HEK293 (cell line): ENCODE measurements around the gene EXOC3.

ENCODE experiments used
- CTCF ChIA-PET: fragments of 350-600 bp; formaldehyde crosslinking; extraction: SDS; loops from one replicate; lab custom pipeline; 2021; ENCODE audit warnings: antibody characterized with exemption; lab: Yijun Ruan, JAX
- POLR2A ChIA-PET: fragments of 300-600 bp; formaldehyde crosslinking; extraction: SDS; loops from one replicate; lab custom pipeline; 2020; ENCODE audit warnings: antibody characterized with exemption, inconsistent platforms; lab: Yijun Ruan, JAX
- H3K27ac ChIP-seq: fragments of 200-500 bp; sonication (Bioruptor generic); 2 replicates; pipeline ENCODE4 v1.5.1; 2014; ENCODE audit warnings: low read depth, low read length, control low read depth, inconsistent platforms; ENCODE audit errors: extremely low read depth
- H3K36me3 ChIP-seq, 2 experiments: fragments of 200-500 bp in 1 of 2; sonication (Bioruptor generic) in 1 of 2; 1 replicate in 1 of 2; 2 replicates in 1 of 2; pipeline ENCODE4 v1.5.1; 2014 to 2017; ENCODE audit warnings: inconsistent platforms in 2 of 2, low read length in 2 of 2; ENCODE audit not compliant: control insufficient read depth in 2 of 2, insufficient read depth in 1 of 2
- H3K4me1 ChIP-seq: fragments of 200-500 bp; sonication (Bioruptor generic); 2 replicates; pipeline ENCODE4 v1.5.1; 2014; ENCODE audit warnings: mild to moderate bottlenecking, low read length, inconsistent platforms; ENCODE audit not compliant: control insufficient read depth, insufficient read depth
- H3K4me3 ChIP-seq: 2 replicates; pipeline ENCODE4 v1.5.1; 2011; ENCODE audit warnings: low read depth, mild to moderate bottlenecking, control low read depth, low read length, moderate library complexity
- H3K9me3 ChIP-seq: fragments of 200-500 bp; sonication (Bioruptor generic); 2 replicates; pipeline ENCODE4 v1.5.1; 2014; ENCODE audit warnings: low read depth, low read length, inconsistent platforms; ENCODE audit not compliant: control insufficient read depth, insufficient read depth
- ELK4 ChIP-seq: IDR thresholded peaks from 2 replicates; pipeline ENCODE4 v1.6.1; 2011; ENCODE audit warnings: mild to moderate bottlenecking, low read depth, low read length, borderline replicate concordance
- FEZF1 ChIP-seq: fragments of 450-650 bp; formaldehyde crosslinking; IDR thresholded peaks from 2 replicates; pipeline ENCODE4 v1.5.1; 2016; ENCODE audit warnings: missing biosample characterization, missing genetic modification characterization
- MZF1 ChIP-seq: fragments of 450-650 bp; formaldehyde crosslinking; IDR thresholded peaks from 2 replicates; pipeline ENCODE4 v1.5.1; 2017; ENCODE audit warnings: missing biosample characterization, missing genetic modification characterization, borderline replicate concordance
- REST ChIP-seq: fragments of 450-650 bp; formaldehyde crosslinking; IDR thresholded peaks from 2 replicates; pipeline ENCODE4 v1.5.1; 2016; ENCODE audit warnings: missing biosample characterization, missing genetic modification characterization
- SALL2 ChIP-seq: fragments of 450-650 bp; formaldehyde crosslinking; IDR thresholded peaks from 2 replicates; pipeline ENCODE4 v1.5.0; 2017; ENCODE audit warnings: missing biosample characterization, mild to moderate bottlenecking, missing genetic modification characterization, borderline replicate concordance
- SP7 ChIP-seq: fragments of 450-650 bp; formaldehyde crosslinking; IDR thresholded peaks from 2 replicates; pipeline ENCODE4 v1.5.1; 2016; ENCODE audit warnings: missing biosample characterization, missing genetic modification characterization
- TSHZ1 ChIP-seq: fragments of 450-650 bp; formaldehyde crosslinking; IDR thresholded peaks from 2 replicates; pipeline ENCODE4 v1.5.1; 2016; ENCODE audit warnings: missing biosample characterization, missing genetic modification characterization, borderline replicate concordance
- ZNF121 ChIP-seq: fragments of 450-650 bp; formaldehyde crosslinking; IDR thresholded peaks from 2 replicates; pipeline ENCODE4 v1.5.1; 2016; ENCODE audit warnings: missing biosample characterization, missing genetic modification characterization
- ZNF140 ChIP-seq: fragments of 450-650 bp; formaldehyde crosslinking; IDR thresholded peaks from 2 replicates; pipeline ENCODE4 v1.5.1; 2016; ENCODE audit warnings: missing biosample characterization, missing genetic modification characterization
- ZNF16 ChIP-seq: fragments of 450-650 bp; formaldehyde crosslinking; IDR thresholded peaks from 2 replicates; pipeline ENCODE4 v1.5.1; 2016; ENCODE audit warnings: low read depth, missing biosample characterization, missing genetic modification characterization
- ZNF239 ChIP-seq: fragments of 450-650 bp; formaldehyde crosslinking; IDR thresholded peaks from 2 replicates; pipeline ENCODE4 v1.5.1; 2016; ENCODE audit warnings: missing biosample characterization, missing genetic modification characterization
- ZNF433 ChIP-seq: fragments of 450-650 bp; formaldehyde crosslinking; IDR thresholded peaks from 2 replicates; pipeline ENCODE4 v1.5.1; 2016; ENCODE audit warnings: missing biosample characterization, missing genetic modification characterization, low read depth
- ZNF501 ChIP-seq: fragments of 450-650 bp; formaldehyde crosslinking; IDR thresholded peaks from 2 replicates; pipeline ENCODE4 v1.5.1; 2016; ENCODE audit warnings: missing biosample characterization, missing genetic modification characterization
- ZNF521 ChIP-seq: fragments of 450-650 bp; formaldehyde crosslinking; IDR thresholded peaks from 2 replicates; pipeline ENCODE4 v1.5.1; 2017; ENCODE audit warnings: missing biosample characterization, mild to moderate bottlenecking, missing genetic modification characterization
- ZNF558 ChIP-seq: fragments of 450-650 bp; formaldehyde crosslinking; IDR thresholded peaks from 2 replicates; pipeline ENCODE4 v1.5.1; 2016; ENCODE audit warnings: missing biosample characterization, missing genetic modification characterization
- ZNF585B ChIP-seq: fragments of 450-650 bp; formaldehyde crosslinking; IDR thresholded peaks from 2 replicates; pipeline ENCODE4 v1.5.1; 2016; ENCODE audit warnings: missing biosample characterization, missing genetic modification characterization
- ZNF664 ChIP-seq: fragments of 450-650 bp; formaldehyde crosslinking; IDR thresholded peaks from 2 replicates; pipeline ENCODE4 v1.5.1; 2016; ENCODE audit warnings: missing biosample characterization, missing genetic modification characterization
- ZSCAN5A ChIP-seq: fragments of 450-650 bp; formaldehyde crosslinking; IDR thresholded peaks from 2 replicates; pipeline ENCODE4 v1.5.1; 2016; ENCODE audit warnings: missing biosample characterization, missing genetic modification characterization

EXOC3 gene

GRCh38 chr5:421287-421880, 21.6 kb upstream of the EXOC3 start (continued):
- TF ChIP-seq ZNF585B (tag by site-specific recombination): no peak
- no peak for TF ChIP-seq ZNF140 (tag by site-specific recombination)
- no peak for TF ChIP-seq ZNF521 (tag by site-specific recombination)
- no peak for TF ChIP-seq ZNF239
- no peak for TF ChIP-seq ZNF433
- TF ChIP-seq ZNF121 (tag by site-specific recombination): no peak
- no peak for TF ChIP-seq REST (tag by site-specific recombination)
- TF ChIP-seq ZNF501 (tag by site-specific recombination): no peak
- no peak for TF ChIP-seq SP7 (tag by site-specific recombination)

- Histone ChIP-seq H3K36me3 (peaks cover 0 to 20% of the 10 kb centered on the region in 2 experiments; a peak in 2 of 3 replicates), H3K4me3 (no peak overlapping the region), H3K9me3 (no peaks in the 10 kb centered on the region), H3K27ac (no peak overlapping the region), H3K4me1 (0 out of 2 replicates have a peak, but pooled peaks cover 2% of the 10 kb centered on the region)
- ChIA-PET CTCF (interaction anchor here (0.6 kb wide), 1 partner anchor 38 kb away, joined by 3 read pairs; no protein-coding TSS in a partner anchor), POLR2A (no interaction called here)
- no peak for TF ChIP-seq ELK4
- TF ChIP-seq TSHZ1 (tag by site-specific recombination): no peak
- TF ChIP-seq FEZF1 (tag by site-specific recombination): no peak
- TF ChIP-seq SALL2 (tag by site-specific recombination): no peak
- no peak for TF ChIP-seq ZNF664 (tag by site-specific recombination)
- no peak for TF ChIP-seq ZNF16 (tag by site-specific recombination)
- TF ChIP-seq ZSCAN5A: no peak
- TF ChIP-seq MZF1 (tag by site-specific recombination): no peak
- TF ChIP-seq ZNF558: no peak
These were observed 21.1 kb upstream of the EXOC3 start for GRCh38 chr5:421901-422300.
